ENCODE measurements around the gene NT5M.

DNA sequence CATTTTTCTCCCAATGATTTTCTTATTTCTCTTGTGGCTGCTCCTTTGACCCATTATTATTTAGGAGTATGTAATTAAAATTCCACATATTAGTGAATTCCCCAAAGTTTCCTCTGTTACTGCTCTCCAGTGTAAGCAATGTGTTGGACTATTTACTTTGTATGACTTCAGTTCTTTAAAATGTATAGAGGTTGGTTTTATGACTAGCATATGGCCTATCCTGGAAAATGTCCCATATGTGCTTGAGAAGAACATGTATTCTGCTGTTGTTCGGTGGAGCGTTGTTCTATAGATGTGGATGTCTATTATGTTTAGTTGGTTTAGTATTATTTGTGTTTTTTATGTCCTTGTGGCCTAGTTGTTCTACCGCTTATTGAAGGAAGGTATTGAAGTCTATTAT lies 6.0 kb upstream of the NT5M start:
- TF ChIP-seq, protein P1, sequence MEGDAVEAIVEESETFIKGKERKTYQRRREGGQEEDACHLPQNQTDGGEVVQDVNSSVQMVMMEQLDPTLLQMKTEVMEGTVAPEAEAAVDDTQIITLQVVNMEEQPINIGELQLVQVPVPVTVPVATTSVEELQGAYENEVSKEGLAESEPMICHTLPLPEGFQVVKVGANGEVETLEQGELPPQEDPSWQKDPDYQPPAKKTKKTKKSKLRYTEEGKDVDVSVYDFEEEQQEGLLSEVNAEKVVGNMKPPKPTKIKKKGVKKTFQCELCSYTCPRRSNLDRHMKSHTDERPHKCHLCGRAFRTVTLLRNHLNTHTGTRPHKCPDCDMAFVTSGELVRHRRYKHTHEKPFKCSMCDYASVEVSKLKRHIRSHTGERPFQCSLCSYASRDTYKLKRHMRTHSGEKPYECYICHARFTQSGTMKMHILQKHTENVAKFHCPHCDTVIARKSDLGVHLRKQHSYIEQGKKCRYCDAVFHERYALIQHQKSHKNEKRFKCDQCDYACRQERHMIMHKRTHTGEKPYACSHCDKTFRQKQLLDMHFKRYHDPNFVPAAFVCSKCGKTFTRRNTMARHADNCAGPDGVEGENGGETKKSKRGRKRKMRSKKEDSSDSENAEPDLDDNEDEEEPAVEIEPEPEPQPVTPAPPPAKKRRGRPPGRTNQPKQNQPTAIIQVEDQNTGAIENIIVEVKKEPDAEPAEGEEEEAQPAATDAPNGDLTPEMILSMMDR (IDR thresholded peaks at IDR 0.05), result no peak
- no peak for TF ChIP-seq POLR2A (IDR thresholded peaks at IDR 0.05)
